ENCODE measurements around the gene TAS1R3. TPM values are rescaled to one million over a fixed set of nuclear protein-coding genes. Genes with fewer than 3 reads are reported as not detected.

Gene TAS1R3
- total and polyA plus RNA-seq, 4 donors = 0.19 to 0.36 (median 0.33) TPM; not detected in 1

DNA sequence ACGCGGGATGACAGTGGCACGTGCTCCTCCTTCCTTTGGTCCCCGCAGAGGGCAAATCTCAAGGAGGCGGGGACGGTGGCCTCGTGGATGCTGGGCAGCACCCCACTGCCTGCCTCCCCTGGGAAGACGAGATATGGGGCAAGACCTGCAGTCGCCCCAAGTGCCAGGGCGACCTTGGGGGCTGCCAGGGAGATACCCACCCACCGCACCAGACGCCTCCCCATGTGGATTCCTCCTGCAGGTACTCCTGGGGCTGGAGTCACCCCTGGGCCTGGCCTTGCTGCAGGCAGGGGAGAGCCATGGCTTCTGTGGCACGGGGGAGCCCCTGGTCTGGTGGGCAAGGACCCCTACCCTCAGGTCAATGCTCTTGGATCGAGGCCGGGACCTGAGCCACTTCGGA lies 49.8 kb downstream of the TAS1R3 start:
- Histone ChIP-seq H3K4me1 (ENCODE audit: control insufficient read depth in 4 of 4, insufficient read depth in 4 of 4, low read length in 3 of 4) (peaks cover 0 to 21% (median 11%) of the 10 kb centered on the region in 4 donors), H3K36me3 (ENCODE audit: control insufficient read depth in 4 of 4, insufficient read depth in 3 of 4, low read depth in 1 of 4, low read length in 3 of 4) (peaks cover under 1 to 5% (median 3%) of the 10 kb centered on the region in 4 donors), H3K27me3 (ENCODE audit: control insufficient read depth in 4 of 4, insufficient read depth in 4 of 4, low read length in 3 of 4) (no peaks in the 10 kb centered on the region), H3K9me3 (ENCODE audit: control insufficient read depth in 4 of 4, low read length in 3 of 4) (no peaks in the 10 kb centered on the region), H3K27ac (ENCODE audit: low read depth in 1 of 2, low read length in 2 of 2) (no peak overlapping the region), H3K4me3 (ENCODE audit: low read depth in 1 of 3, low read length in 3 of 3) (no peak overlapping the region), H3K9ac (ENCODE audit: low read depth in 1 of 2, low read length in 2 of 2) (no peak overlapping the region)
- WGBS = 95% methylated on average over 16 of the region's 16 CpGs
- DNase-seq (ENCODE audit: low spot score) = no peak
- no peak for TF ChIP-seq JUND (IDR thresholded peaks at IDR 0.05)
- no peak for TF ChIP-seq TAF1 (conservative IDR thresholded peaks at IDR 0.05)
- no peak for TF ChIP-seq RXRA (IDR thresholded peaks at IDR 0.05)
- no peak for TF ChIP-seq RAD21 (IDR thresholded peaks at IDR 0.05)
- no peak for TF ChIP-seq HNF4A (conservative IDR thresholded peaks at IDR 0.05)
- TF ChIP-seq GABPA (IDR thresholded peaks at IDR 0.05 in 1 of 2, conservative IDR thresholded peaks at IDR 0.05 in 1 of 2) = no peak

GRCh38 chr1:1381294-1381693 lies 50.2 kb downstream of the TAS1R3 start:
- H3K9me3 ChIP-seq (ENCODE audit: control insufficient read depth in 4 of 4, low read length in 3 of 4) = no peaks in the 10 kb centered on the region
- TF ChIP-seq, protein P1, sequence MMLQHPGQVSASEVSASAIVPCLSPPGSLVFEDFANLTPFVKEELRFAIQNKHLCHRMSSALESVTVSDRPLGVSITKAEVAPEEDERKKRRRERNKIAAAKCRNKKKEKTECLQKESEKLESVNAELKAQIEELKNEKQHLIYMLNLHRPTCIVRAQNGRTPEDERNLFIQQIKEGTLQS (IDR thresholded peaks at IDR 0.05) = no peak
- TF ChIP-seq CTCF (IDR thresholded peaks at IDR 0.05; ENCODE audit: low read depth, low read length, missing input control) = no peak
- TF ChIP-seq, protein P2, sequence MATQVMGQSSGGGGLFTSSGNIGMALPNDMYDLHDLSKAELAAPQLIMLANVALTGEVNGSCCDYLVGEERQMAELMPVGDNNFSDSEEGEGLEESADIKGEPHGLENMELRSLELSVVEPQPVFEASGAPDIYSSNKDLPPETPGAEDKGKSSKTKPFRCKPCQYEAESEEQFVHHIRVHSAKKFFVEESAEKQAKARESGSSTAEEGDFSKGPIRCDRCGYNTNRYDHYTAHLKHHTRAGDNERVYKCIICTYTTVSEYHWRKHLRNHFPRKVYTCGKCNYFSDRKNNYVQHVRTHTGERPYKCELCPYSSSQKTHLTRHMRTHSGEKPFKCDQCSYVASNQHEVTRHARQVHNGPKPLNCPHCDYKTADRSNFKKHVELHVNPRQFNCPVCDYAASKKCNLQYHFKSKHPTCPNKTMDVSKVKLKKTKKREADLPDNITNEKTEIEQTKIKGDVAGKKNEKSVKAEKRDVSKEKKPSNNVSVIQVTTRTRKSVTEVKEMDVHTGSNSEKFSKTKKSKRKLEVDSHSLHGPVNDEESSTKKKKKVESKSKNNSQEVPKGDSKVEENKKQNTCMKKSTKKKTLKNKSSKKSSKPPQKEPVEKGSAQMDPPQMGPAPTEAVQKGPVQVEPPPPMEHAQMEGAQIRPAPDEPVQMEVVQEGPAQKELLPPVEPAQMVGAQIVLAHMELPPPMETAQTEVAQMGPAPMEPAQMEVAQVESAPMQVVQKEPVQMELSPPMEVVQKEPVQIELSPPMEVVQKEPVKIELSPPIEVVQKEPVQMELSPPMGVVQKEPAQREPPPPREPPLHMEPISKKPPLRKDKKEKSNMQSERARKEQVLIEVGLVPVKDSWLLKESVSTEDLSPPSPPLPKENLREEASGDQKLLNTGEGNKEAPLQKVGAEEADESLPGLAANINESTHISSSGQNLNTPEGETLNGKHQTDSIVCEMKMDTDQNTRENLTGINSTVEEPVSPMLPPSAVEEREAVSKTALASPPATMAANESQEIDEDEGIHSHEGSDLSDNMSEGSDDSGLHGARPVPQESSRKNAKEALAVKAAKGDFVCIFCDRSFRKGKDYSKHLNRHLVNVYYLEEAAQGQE (IDR thresholded peaks at IDR 0.05) = no peak
- no peak for TF ChIP-seq HNF4A (conservative IDR thresholded peaks at IDR 0.05)
- no peak for TF ChIP-seq TAF1 (conservative IDR thresholded peaks at IDR 0.05)
- TF ChIP-seq RXRA (IDR thresholded peaks at IDR 0.05) = no peak
- TF ChIP-seq GABPA (IDR thresholded peaks at IDR 0.05 in 1 of 2, conservative IDR thresholded peaks at IDR 0.05 in 1 of 2) = no peak
- TF ChIP-seq MAX (IDR thresholded peaks at IDR 0.05) = no peak
- TF ChIP-seq RAD21 (IDR thresholded peaks at IDR 0.05) = no peak
- TF ChIP-seq JUND (IDR thresholded peaks at IDR 0.05) = no peak
- no peak for TF ChIP-seq FOXA2 (IDR thresholded peaks at IDR 0.05)
- WGBS = 80% methylated on average over 8 of the region's 8 CpGs
- no peaks in the 10 kb centered on the region for H3K27me3 ChIP-seq (ENCODE audit: control insufficient read depth in 4 of 4, insufficient read depth in 4 of 4, low read length in 3 of 4)
- no peak overlapping the region for H3K4me3 ChIP-seq (ENCODE audit: low read depth in 1 of 3, low read length in 3 of 3)
- peaks cover 0 to 17% (median 8%) of the 10 kb centered on the region in 4 donors for H3K4me1 ChIP-seq (ENCODE audit: control insufficient read depth in 4 of 4, insufficient read depth in 4 of 4, low read length in 3 of 4)
- H3K27ac ChIP-seq (ENCODE audit: low read depth in 1 of 2, low read length in 2 of 2) = no peak overlapping the region
- no peak overlapping the region for H3K9ac ChIP-seq (ENCODE audit: low read depth in 1 of 2, low read length in 2 of 2)
- no peak for DNase-seq (ENCODE audit: low spot score)
- peaks cover 5 to 9% (median 8%) of the 10 kb centered on the region in 4 donors for H3K36me3 ChIP-seq (ENCODE audit: control insufficient read depth in 4 of 4, insufficient read depth in 3 of 4, low read depth in 1 of 4, low read length in 3 of 4)

Small RNA genes within 50 kb of the gene (small RNA-seq; reads per million reads assigned to genes)
- not detected for gene MIR6726

Other genes with a start within 250 kb of the TAS1R3 start
- 1 to 10 TPM; 3.9 to 7.0 TPM for gene C1orf159, start 215.2 kb upstream of the TAS1R3 start, total RNA-seq
- gene C1orf159, start 215.2 kb upstream of the TAS1R3 start, polyA plus RNA-seq = 1 to 10 TPM; 4.5 to 4.8 TPM
- not detected for gene TTLL10, start 157.4 kb upstream of the TAS1R3 start, total RNA-seq
- gene TTLL10, start 157.4 kb upstream of the TAS1R3 start, polyA plus RNA-seq = not detected
- under 1 TPM in 1 of 2 donors, not detected in 1; 0.19 TPM for gene TNFRSF18, start 124.7 kb upstream of the TAS1R3 start, total RNA-seq
- under 1 TPM; 0.17 to 0.24 TPM for gene TNFRSF18, start 124.7 kb upstream of the TAS1R3 start, polyA plus RNA-seq
- under 1 TPM in 1 of 2 donors, not detected in 1; 0.08 TPM for gene TNFRSF4, start 117.1 kb upstream of the TAS1R3 start, total RNA-seq
- under 1 TPM; 0.15 to 0.35 TPM for gene TNFRSF4, start 117.1 kb upstream of the TAS1R3 start, polyA plus RNA-seq
- 10 to 100 TPM; 48.7 to 92.5 TPM for gene SDF4, start 99.3 kb upstream of the TAS1R3 start, total RNA-seq
- 100 to 1,000 TPM in 1 of 2 donors, 10 to 100 TPM in 1; 59.3 to 180 TPM for gene SDF4, start 99.3 kb upstream of the TAS1R3 start, polyA plus RNA-seq
- gene B3GALT6, start 99.0 kb upstream of the TAS1R3 start, total RNA-seq = 1 to 10 TPM; 8.9 to 9.0 TPM
- gene B3GALT6, start 99.0 kb upstream of the TAS1R3 start, polyA plus RNA-seq = 1 to 10 TPM; 1.2 to 7.7 TPM
- not detected for gene C1QTNF12, start 84.6 kb upstream of the TAS1R3 start, total RNA-seq
- gene C1QTNF12, start 84.6 kb upstream of the TAS1R3 start, polyA plus RNA-seq = under 1 TPM; 0.39 to 0.40 TPM
- 10 to 100 TPM; 25.2 to 30.4 TPM for gene UBE2J2, start 57.4 kb upstream of the TAS1R3 start, total RNA-seq
- 10 to 100 TPM; 21.0 to 26.3 TPM for gene UBE2J2, start 57.4 kb upstream of the TAS1R3 start, polyA plus RNA-seq
- 1 to 10 TPM in 1 of 2 donors, under 1 TPM in 1; 0.79 to 1.5 TPM for gene SCNN1D, start 50.8 kb upstream of the TAS1R3 start, total RNA-seq
- 1 to 10 TPM in 1 of 2 donors, under 1 TPM in 1; 0.51 to 1.1 TPM for gene SCNN1D, start 50.8 kb upstream of the TAS1R3 start, polyA plus RNA-seq
- gene ACAP3, start 23.4 kb upstream of the TAS1R3 start, total RNA-seq = 10 to 100 TPM; 17.9 to 24.8 TPM
- gene ACAP3, start 23.4 kb upstream of the TAS1R3 start, polyA plus RNA-seq = 10 to 100 TPM in 1 of 2 donors, 1 to 10 TPM in 1; 2.7 to 12.0 TPM
- gene PUSL1, start 22.7 kb upstream of the TAS1R3 start, total RNA-seq = 10 to 100 TPM in 1 of 2 donors, 1 to 10 TPM in 1; 9.3 to 11.2 TPM
- gene PUSL1, start 22.7 kb upstream of the TAS1R3 start, polyA plus RNA-seq = 10 to 100 TPM in 1 of 2 donors, 1 to 10 TPM in 1; 9.5 to 14.9 TPM
- 10 to 100 TPM; 30.7 to 40.5 TPM for gene INTS11, start 6.6 kb upstream of the TAS1R3 start, total RNA-seq
- 10 to 100 TPM; 26.3 to 38.3 TPM for gene INTS11, start 6.6 kb upstream of the TAS1R3 start, polyA plus RNA-seq
- 10 to 100 TPM in 1 of 2 donors, 1 to 10 TPM in 1; 7.9 to 14.6 TPM for gene CPTP, start 6.5 kb upstream of the TAS1R3 start, total RNA-seq
- 10 to 100 TPM; 30.4 to 45.1 TPM for gene CPTP, start 6.5 kb upstream of the TAS1R3 start, polyA plus RNA-seq
- gene DVL1, start 18.1 kb downstream of the TAS1R3 start, total RNA-seq = 10 to 100 TPM; 20.4 to 41.2 TPM
- gene DVL1, start 18.1 kb downstream of the TAS1R3 start, polyA plus RNA-seq = 10 to 100 TPM in 1 of 2 donors, 1 to 10 TPM in 1; 5.7 to 29.2 TPM
- 1 to 10 TPM; 3.2 to 5.3 TPM for gene MXRA8, start 27.3 kb downstream of the TAS1R3 start, total RNA-seq
- gene MXRA8, start 27.3 kb downstream of the TAS1R3 start, polyA plus RNA-seq = 1 to 10 TPM; 1.8 to 5.9 TPM
- gene AURKAIP1, start 43.9 kb downstream of the TAS1R3 start, total RNA-seq = 10 to 100 TPM; 38.4 to 52.6 TPM
- 100 to 1,000 TPM; 143 to 175 TPM for gene AURKAIP1, start 43.9 kb downstream of the TAS1R3 start, polyA plus RNA-seq
- 100 to 1,000 TPM in 1 of 2 donors, 10 to 100 TPM in 1; 47.3 to 170 TPM for gene CCNL2, start 68.1 kb downstream of the TAS1R3 start, total RNA-seq
- gene CCNL2, start 68.1 kb downstream of the TAS1R3 start, polyA plus RNA-seq = 100 to 1,000 TPM in 1 of 2 donors, 10 to 100 TPM in 1; 46.4 to 160 TPM
- gene MRPL20, start 76.0 kb downstream of the TAS1R3 start, total RNA-seq = 10 to 100 TPM; 47.8 to 47.9 TPM
- gene MRPL20, start 76.0 kb downstream of the TAS1R3 start, polyA plus RNA-seq = 100 to 1,000 TPM; 100 to 170 TPM
- under 1 TPM; 0.14 to 0.17 TPM for gene ANKRD65, start 90.0 kb downstream of the TAS1R3 start, total RNA-seq
- gene ANKRD65, start 90.0 kb downstream of the TAS1R3 start, polyA plus RNA-seq = under 1 TPM; 0.30 to 0.31 TPM
- 10 to 100 TPM; 22.8 to 41.6 TPM for gene VWA1, start 104.4 kb downstream of the TAS1R3 start, total RNA-seq
- gene VWA1, start 104.4 kb downstream of the TAS1R3 start, polyA plus RNA-seq = 10 to 100 TPM; 18.3 to 81.3 TPM
- gene ATAD3C, start 118.4 kb downstream of the TAS1R3 start, total RNA-seq = 1 to 10 TPM in 1 of 2 donors, under 1 TPM in 1; 0.19 to 1.3 TPM
- gene ATAD3C, start 118.4 kb downstream of the TAS1R3 start, polyA plus RNA-seq = 1 to 10 TPM in 1 of 2 donors, under 1 TPM in 1; 0.51 to 4.8 TPM
- gene ATAD3B, start 140.5 kb downstream of the TAS1R3 start, total RNA-seq = 10 to 100 TPM in 1 of 2 donors, 1 to 10 TPM in 1; 9.3 to 14.3 TPM
- 10 to 100 TPM in 1 of 2 donors, 1 to 10 TPM in 1; 6.4 to 11.3 TPM for gene ATAD3B, start 140.5 kb downstream of the TAS1R3 start, polyA plus RNA-seq
- 10 to 100 TPM; 14.0 to 17.7 TPM for gene ATAD3A, start 180.9 kb downstream of the TAS1R3 start, total RNA-seq
- 10 to 100 TPM in 1 of 2 donors, 1 to 10 TPM in 1; 7.2 to 20.0 TPM for gene ATAD3A, start 180.9 kb downstream of the TAS1R3 start, polyA plus RNA-seq
- gene TMEM240, start 209.3 kb downstream of the TAS1R3 start, total RNA-seq = under 1 TPM; 0.14 to 0.33 TPM
- gene TMEM240, start 209.3 kb downstream of the TAS1R3 start, polyA plus RNA-seq = under 1 TPM in 1 of 2 donors, not detected in 1; 0.33 TPM
- 10 to 100 TPM; 35.4 to 40.4 TPM for gene SSU72, start 243.6 kb downstream of the TAS1R3 start, total RNA-seq
- 10 to 100 TPM; 48.2 to 57.4 TPM for gene SSU72, start 243.6 kb downstream of the TAS1R3 start, polyA plus RNA-seq

Data from liver (tissue), 10 donors.